GM18951 (cell line): ENCODE data around the gene GRIP1.
"Not testable (repeated sequence)": the region's sequence is repeated elsewhere in the genome, so short reads cannot be mapped to it uniquely, and the experiment has no call there.

Experiments
- POLR2A ChIP-seq: IDR thresholded peaks from 4 replicates; pipeline ENCODE4 v1.6.1; 2011; ENCODE audit warnings: mild to moderate bottlenecking; ENCODE audit not compliant: insufficient read length, insufficient read depth; ENCODE audit errors: extremely low read depth
- in situ Hi-C: fragments of 300-500 bp; cut with MboI; formaldehyde crosslinking; loops from one replicate; pipeline ENCODE4 v1.12.0; 2022; ENCODE audit warnings: low sequenced_read_pairs, mixed read lengths, inconsistent platforms; ENCODE audit not compliant: unreplicated experiment

GRIP1 gene

GRCh38 chr12:66337381-66338010 is 341.4 kb downstream of the GRIP1 start:
- TF ChIP-seq POLR2A = no peak
- in situ Hi-C loops = no loop called here

GRCh38 chr12:66335746-66336145 is 343.1 kb downstream of the GRIP1 start:
- in situ Hi-C loops = no loop called here
- no peak for TF ChIP-seq POLR2A

- in situ Hi-C loops = no loop called here
Measured at GRCh38 chr12:66331814-66332213, 347.1 kb downstream of the GRIP1 start.

GRCh38 chr12:66331016-66331415 is 347.9 kb downstream of the GRIP1 start:
- in situ Hi-C loops = no loop called here
- TF ChIP-seq POLR2A = no peak

More at GRCh38 chr12:66331814-66332213, 347.1 kb downstream of the GRIP1 start:
- no peak for TF ChIP-seq POLR2A

- no peak for TF ChIP-seq POLR2A
- in situ Hi-C loops = no loop called here
Measured at GRCh38 chr12:66329941-66330340, 348.9 kb downstream of the GRIP1 start.

GRCh38 chr12:66323017-66323416 is 355.9 kb downstream of the GRIP1 start:
- TF ChIP-seq POLR2A = no peak
- in situ Hi-C loops = no loop called here

- in situ Hi-C loops = no loop called here
Measured at GRCh38 chr12:66321435-66321834, 357.4 kb downstream of the GRIP1 start.

GRCh38 chr12:66320996-66321395 is 357.9 kb downstream of the GRIP1 start:
- in situ Hi-C loops = no loop called here
- no peak for TF ChIP-seq POLR2A

More at GRCh38 chr12:66321435-66321834, 357.4 kb downstream of the GRIP1 start:
- no peak for TF ChIP-seq POLR2A

GRCh38 chr12:66319266-66319954 is 359.5 kb downstream of the GRIP1 start:
- in situ Hi-C loops = no loop called here
- TF ChIP-seq POLR2A = no peak

- in situ Hi-C loops = no loop called here
- TF ChIP-seq POLR2A = no peak
Measured at GRCh38 chr12:66314278-66314677, 364.6 kb downstream of the GRIP1 start.

GRCh38 chr12:66312189-66312588 is 366.7 kb downstream of the GRIP1 start:
- in situ Hi-C loops = no loop called here
- TF ChIP-seq POLR2A = no peak

- no peak for TF ChIP-seq POLR2A
- in situ Hi-C loops = no loop called here
Measured at GRCh38 chr12:66309606-66310005, 369.3 kb downstream of the GRIP1 start.

GRCh38 chr12:66304296-66304900 is 374.5 kb downstream of the GRIP1 start:
- no peak for TF ChIP-seq POLR2A
- in situ Hi-C loops = no loop called here

- in situ Hi-C loops = not testable (repeated sequence)
Measured at GRCh38 chr12:66303316-66303804, 375.5 kb downstream of the GRIP1 start.

GRCh38 chr12:66302827-66303169 is 376.1 kb downstream of the GRIP1 start:
- in situ Hi-C loops = no loop called here
- no peak for TF ChIP-seq POLR2A
